Measurements from ENCODE around the gene PPP6R2.

PPP6R2 gene

GRCh38 chr22:50305393-50305922, 37.7 kb upstream of the PPP6R2 start:
- no peak for DNase-seq (ENCODE audit: low read depth)

- no peak for DNase-seq (ENCODE audit: low read depth)
These were observed 37.1 kb upstream of the PPP6R2 start for GRCh38 chr22:50305923-50306566.

- no peak for DNase-seq (ENCODE audit: low read depth)
These were observed 36.1 kb upstream of the PPP6R2 start, which contains the start of gene PLXNB2 for GRCh38 chr22:50306753-50307749. Gene PLXNB2, minus strand, starts transcription at chr22:50307646. Its CDS starts 17,062 bp downstream, at chr22:50290584.

GRCh38 chr22:50307890-50308596, 35.1 kb upstream of the PPP6R2 start:
- no peak for DNase-seq (ENCODE audit: low read depth)

GRCh38 chr22:50308597-50308935, 34.6 kb upstream of the PPP6R2 start:
- DNase-seq (ENCODE audit: low read depth) = no peak

GRCh38 chr22:50308986-50309600, 34.0 kb upstream of the PPP6R2 start:
- DNase-seq (ENCODE audit: low read depth) = no peak

- no peak for DNase-seq (ENCODE audit: low read depth)
These were observed 33.5 kb upstream of the PPP6R2 start for GRCh38 chr22:50309601-50309991.

- DNase-seq (ENCODE audit: low read depth) = no peak
These were observed 33.0 kb upstream of the PPP6R2 start for GRCh38 chr22:50310031-50310722.

- DNase-seq (ENCODE audit: low read depth) = no peak
These were observed 32.1 kb upstream of the PPP6R2 start for GRCh38 chr22:50310949-50311444.

GRCh38 chr22:50311606-50312351, 31.3 kb upstream of the PPP6R2 start:
- no peak for DNase-seq (ENCODE audit: low read depth)

GRCh38 chr22:50312371-50312770, 30.8 kb upstream of the PPP6R2 start:
- DNase-seq (ENCODE audit: low read depth) = no peak

GRCh38 chr22:50313021-50313420, 30.1 kb upstream of the PPP6R2 start:
- DNase-seq (ENCODE audit: low read depth) = no peak

- DNase-seq (ENCODE audit: low read depth) = no peak
These were observed 29.5 kb upstream of the PPP6R2 start for GRCh38 chr22:50313600-50313999.

GRCh38 chr22:50314081-50314454, 29.1 kb upstream of the PPP6R2 start:
- no peak for DNase-seq (ENCODE audit: low read depth)

GRCh38 chr22:50314455-50315288, 28.5 kb upstream of the PPP6R2 start:
- DNase-seq (ENCODE audit: low read depth) = peak; percentile 51

GRCh38 chr22:50315289-50316113, 27.6 kb upstream of the PPP6R2 start:
- no peak for DNase-seq (ENCODE audit: low read depth)

GRCh38 chr22:50316114-50317065, 26.7 kb upstream of the PPP6R2 start:
- no peak for DNase-seq (ENCODE audit: low read depth)
